NCI-H82 (cell line): ENCODE measurements around the gene C13orf42.

Experiments
- DNase-seq: peaks from one replicate; lab custom pipeline; 2025; lab: John Stamatoyannopoulos, UW

Gene C13orf42

DNA sequence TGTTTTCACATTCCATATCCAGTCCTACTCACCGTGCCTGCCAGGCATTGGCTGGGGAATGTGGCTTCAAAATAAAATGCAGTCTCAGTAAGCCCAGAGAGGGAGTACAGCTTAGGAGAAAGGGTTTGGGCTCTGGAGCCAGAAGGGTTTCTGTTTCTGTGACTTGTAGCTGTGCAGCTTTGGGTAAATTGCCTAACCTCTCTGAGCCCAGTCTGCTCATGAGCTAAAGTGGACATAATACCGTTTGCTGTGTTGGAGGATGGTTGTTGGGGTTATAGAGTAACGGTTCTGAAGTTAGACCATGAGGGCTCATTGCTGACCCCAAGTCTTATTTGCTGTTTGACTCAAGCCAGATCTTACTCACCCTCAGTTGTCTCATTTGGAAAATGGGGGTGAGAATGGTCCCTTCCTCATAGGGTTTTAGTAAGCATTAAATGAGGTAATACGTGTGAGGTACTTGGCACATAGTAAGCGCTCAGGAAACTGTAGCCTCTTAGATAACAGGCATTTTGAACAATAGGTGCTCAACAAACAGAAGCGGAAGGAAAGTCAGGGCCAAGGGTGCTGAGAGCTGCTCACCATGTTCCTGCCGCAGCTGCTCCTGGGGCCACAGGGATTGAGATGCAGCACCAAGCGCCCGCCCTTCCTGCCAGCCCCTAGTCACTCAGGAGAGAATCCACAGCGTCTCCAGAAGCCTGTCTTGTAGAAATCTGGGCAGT lies 45.5 kb downstream of the C13orf42 start:
- DNase-seq, result no peak

DNA sequence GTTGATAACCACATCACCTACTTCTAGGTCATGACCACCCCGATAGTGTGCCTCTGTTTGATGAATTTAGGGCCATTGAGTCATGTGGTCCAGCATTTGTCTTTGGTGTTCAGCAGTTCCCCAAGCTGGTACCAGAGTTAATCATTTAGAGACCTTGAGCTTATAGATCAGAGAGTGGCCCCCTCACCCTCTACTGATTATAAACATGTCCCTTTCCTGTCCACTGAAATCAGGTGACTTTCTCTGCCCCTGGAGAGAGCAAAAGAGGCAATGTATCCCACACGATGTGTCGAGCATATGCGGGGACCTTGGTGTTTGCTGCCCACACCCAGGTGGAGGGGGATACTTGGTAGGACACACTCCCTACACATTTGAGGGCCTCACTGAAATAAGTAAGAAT lies 46.3 kb downstream of the C13orf42 start:
- DNase-seq, result no peak

DNA sequence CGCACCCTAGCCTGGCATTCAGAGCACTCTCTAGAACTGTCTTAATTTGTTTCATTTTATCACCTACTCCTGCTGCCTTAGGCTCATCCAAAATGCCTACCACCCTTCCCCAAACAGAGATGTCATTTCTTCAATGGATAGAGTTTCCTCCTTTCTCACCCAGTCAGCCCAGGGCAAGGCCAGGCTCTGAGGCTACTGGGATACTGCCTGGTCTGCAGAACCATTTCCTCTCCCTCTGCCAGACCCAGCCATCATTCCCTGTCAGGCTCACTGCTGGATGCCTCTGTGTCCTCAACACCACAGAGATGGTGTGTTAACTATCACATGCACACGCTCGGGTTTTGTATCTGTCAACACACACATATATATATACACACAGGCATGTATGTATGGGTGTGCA lies 47.2 kb downstream of the C13orf42 start:
- DNase-seq, result no peak

DNA sequence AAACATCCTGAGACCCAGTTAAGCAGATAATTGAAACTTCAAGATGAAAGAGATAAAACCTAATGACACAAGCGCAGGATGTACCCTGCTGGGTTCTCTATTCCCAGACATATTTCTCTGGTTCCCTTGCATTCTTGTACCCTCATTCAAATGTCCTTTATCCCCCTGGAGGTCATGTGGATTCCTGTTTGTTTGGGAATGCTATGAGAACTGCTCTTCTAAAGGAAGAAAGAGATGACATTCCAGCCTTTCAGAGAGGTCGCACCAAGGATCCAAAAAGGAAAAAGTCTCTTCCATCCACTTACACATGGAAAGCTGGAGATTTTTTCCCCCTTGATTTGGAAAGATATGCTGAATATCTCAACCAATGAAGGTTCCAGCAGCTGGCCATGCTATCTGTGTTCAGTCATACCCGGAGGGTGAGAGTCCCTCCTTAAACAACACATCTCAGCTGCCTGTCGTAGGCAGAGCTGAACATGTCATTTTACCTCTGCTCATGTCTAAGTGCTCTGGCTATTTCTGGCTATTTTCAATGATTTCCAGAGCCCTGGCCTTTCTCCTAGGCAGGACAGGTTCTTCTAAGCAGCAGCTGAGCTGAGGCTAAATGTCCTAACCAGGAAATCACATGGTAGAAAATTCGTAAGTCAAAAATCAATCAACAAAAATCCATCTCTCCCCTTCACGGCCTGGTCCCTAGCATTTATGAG lies 52.5 kb downstream of the C13orf42 start:
- no peak for DNase-seq

DNA sequence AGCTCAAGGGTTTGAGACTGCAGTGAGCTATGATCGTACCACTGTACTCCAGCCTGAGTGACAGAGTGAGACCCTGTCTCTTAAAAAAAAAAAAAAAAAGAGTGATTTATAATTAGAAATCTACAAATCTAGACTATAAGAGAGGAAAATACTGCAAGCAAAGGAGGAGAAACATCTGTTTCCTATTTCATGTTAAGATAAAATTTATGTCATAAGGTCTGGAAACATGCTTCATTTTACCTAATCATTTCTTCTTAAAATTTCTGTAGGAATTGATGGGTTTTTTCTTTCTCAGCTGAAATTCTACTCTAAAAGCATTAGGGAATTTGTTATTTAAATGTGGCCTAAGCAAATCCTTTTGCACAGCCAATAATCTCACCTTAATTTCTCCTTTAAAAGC lies 53.2 kb downstream of the C13orf42 start:
- DNase-seq, result no peak

DNA sequence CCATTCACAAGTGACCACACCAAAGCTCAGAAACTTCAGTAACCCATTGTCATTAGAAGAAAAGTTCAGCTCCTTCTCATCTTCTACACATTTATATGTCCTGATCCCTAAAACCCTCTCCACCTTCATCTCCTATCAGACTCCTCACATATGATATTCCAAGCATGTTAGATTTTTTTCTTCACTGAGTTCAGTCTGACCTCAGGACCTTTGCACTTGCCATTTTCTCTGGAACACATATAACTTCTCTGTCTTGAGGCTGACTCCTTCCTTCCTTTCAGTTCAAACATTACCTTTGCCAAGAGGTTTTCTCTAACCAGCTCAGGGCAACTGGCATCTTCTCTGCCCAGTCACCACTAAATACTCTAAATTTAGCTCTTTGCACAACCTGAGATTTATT lies 54.1 kb downstream of the C13orf42 start:
- DNase-seq, result no peak

DNA sequence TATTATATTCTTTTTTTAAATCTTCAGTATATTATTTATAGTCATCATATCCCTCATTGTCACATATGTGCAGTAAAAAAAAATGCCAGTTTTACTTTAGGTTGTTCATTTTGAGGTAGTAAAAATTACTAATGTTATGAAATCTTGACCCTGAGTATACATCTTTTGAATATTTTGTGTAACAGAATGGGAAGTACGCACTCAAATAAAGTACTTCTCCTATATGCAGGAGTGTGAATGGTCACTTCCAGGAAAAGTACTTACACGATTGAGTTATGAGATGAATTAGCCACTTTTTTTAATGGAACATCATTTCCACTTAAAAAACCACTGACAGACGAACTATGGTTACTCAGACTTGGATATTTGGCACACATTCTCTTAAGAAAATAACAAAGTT lies 58.5 kb downstream of the C13orf42 start:
- DNase-seq, result no peak

DNA sequence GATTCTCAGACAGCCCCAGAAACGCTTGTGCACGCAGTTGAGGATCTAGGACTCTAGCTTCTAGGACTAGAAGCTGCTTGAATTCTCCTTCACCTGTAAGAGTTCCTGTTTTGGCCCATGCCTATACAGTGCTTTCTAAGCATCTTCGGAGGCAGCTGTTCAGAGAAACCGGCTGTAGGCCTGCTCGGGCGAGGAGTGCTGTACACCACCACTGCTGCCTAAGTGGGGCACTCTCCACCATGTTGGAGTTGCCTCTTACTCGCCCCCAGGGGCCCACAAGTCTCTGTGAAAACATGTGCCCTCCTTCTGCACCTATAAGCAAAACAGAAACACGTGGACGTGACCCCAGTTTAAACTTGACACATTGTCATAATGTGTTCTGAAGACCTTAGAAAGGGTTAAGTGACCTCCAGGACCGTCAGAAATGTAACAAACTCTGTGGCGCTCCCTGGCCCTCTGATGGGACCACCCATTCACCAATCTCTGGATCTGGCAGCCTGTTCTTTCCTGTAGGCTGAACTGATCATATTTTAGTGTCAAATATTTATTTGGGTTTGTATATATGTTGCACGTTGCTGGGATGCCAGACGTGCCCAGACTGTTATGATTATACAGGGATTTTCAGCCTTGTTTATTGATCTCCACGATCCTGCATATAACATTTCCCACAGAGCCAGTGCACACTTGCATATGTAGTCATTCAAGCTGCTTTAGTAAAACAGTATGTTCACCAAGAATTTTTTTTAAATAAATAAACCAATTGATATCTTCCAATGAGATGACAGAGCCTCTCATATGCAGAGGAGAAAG lies 60.8 kb downstream of the C13orf42 start:
- DNase-seq, result no peak

DNA sequence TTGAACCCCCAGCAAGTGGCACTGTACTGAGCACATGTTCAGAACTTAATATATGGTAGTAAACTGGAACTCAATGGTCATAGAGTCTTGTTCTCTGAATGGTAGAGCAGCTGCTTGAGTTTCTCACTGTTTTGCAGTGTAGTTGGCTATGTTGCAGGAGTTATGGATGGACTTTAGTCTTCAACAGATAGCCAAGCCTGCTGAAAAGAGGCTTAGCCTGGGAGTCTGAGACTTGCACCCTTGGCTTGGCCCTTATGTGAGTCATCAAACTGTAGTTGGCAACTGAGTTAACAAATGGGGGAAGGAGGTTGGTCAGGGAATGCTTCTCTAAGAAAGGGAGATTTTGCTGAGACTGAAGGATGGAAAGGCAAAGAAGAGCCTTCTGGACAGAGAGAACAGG lies 62.5 kb downstream of the C13orf42 start:
- no peak for DNase-seq

DNA sequence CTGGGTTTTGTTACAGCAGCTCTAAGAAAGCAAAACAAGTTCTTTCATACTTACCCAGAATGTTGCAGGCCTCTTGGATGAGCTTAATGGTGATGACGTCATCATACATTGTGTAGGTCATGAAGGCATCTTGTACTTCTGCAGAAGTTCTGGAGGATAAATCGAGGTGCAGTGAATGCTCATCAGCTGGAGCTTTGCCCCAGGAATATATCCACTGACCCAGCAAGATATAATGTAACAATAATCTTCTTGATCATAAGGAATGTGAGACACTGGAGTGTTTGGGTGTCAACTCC lies 63.0 kb downstream of the C13orf42 start:
- DNase-seq, result no peak

DNA sequence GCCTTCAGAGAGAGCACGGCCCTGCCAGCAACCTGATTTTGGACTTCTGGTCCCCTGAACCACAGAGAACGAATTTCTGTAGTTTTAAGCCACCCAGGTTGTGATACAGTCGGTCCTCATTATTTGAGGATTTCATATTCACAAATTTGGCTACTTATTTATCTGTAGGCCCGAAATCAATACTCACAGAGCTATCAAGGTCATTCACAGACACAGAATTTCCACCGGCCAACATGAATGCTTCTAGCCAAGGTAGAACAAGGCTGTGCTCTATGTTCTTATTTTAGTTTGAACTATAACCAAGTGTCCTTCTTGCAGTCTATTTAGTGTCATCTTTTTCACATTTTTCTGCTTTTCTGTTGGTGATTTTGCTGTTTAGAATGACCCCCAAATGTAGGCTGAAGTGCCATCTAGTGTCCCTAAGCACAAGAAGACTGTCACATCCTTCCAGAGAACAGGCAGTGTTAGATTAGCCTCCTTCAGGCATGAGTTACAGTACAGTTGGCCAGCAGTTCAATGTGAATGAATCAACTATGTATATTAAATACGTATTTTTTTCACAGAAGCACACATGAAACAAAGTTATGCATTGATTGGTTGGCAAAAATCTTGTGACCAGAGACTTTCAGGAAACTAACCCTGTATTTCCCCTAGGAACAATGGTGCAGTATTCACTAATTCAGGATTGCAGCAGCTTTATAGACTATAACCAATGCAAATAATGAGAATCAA lies 63.5 kb downstream of the C13orf42 start:
- no peak for DNase-seq

DNA sequence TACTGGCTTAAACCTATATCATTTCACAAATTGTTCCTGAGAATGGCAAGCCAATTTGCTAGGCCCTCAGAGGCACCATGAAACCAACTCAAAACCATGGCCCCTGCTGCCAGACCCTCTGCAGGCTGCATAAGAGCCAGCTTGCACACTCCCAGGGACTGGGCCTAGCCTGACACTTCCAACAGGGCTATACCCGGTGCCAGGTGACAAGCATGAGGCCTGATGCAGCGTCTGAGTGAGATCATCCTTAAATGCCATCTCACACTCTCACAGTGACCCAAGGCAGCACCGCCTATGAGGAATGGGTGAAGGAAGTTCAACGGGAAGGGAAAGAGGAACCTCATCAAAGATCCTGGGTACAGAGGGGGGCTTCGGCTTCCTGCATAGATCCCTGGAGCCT lies 65.6 kb downstream of the C13orf42 start:
- DNase-seq, result no peak

DNA sequence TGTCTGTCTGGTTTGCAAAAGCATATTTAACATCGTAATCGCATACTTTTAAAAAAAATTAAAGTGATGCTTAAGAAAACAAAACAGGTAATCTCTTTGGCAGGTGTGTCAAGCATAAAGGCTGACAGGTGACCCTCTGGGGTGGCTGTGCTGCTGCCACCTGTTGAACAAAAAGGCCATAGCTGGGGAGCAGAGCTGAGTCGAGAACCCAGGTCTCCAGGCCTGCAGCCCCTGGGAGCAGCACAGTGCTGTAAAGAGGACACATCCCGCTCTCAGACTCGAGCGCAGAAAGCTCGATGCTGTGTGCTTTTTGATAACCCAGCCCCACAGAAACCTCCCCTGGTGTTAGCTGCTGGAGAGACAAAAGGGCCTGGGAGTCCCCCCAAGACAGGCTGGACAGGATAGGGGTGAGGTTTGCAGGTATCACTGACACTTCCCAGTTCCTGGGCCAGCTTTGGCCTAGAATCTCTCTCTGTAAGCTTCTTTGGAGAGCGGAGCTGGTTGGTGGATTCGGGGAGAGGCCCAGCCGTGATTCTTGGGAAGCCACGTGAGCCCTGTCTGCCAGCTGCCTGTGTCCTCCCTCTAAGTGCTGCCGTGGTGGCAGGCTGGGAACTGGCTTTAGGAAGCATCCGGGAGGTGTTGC lies 66.9 kb downstream of the C13orf42 start:
- no peak for DNase-seq

DNA sequence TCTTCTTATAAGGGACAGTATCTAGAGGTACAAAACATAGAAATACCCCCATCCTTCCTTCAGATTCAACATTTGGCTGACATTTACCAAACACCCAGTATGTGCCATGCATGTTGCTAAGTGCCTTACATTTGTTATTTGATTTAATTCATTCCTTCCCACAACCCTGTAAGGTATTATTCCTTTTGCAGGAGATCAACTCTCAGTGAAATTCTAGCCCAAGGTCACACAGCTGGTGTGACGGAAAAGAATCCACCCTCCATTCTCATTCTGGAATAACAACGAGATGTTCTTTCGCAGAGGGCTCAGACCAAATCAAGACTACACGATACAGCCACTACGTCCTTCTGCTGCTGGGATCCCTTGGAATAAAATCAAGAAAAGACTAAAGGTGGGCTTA lies 67.8 kb downstream of the C13orf42 start:
- peak; percentile 21 for DNase-seq

DNA sequence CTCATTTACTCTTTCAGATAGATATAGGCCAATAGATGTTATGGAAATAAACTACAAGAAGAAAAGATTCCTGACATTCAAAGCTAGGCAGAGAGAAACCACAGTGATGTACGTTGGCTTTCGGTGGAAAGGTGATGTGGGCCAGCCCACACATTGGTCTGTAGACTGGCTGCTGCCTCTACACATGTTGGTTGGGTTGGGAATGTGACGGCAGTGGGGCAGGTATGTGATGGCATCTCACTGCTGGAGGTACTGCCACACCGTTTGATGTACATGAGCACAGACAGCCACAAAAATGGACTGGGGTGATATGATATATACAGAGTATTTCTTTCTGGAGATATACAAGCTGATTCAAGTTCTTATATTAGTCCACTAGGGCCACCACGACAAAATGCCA lies 69.4 kb downstream of the C13orf42 start:
- DNase-seq, result no peak

DNA sequence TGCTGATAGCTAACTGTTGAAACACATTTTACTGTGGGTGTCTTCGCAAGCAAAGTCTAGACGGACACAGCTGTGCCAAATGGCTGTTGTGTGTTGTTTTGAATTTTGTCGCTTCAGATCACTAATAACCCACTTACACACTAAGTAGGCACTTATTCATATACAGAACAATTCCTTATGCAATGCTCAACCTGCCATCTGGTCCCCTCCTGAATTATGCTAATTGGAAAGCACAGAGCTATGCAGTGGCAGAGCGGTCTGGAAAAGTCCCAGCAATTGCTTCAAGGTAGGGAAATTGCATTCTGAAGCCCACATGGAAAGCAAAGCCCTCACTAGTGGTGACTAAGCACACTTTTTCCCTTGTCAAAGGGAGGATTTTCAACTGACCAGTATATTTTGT lies 69.9 kb downstream of the C13orf42 start:
- peak; percentile 82 for DNase-seq

DNA sequence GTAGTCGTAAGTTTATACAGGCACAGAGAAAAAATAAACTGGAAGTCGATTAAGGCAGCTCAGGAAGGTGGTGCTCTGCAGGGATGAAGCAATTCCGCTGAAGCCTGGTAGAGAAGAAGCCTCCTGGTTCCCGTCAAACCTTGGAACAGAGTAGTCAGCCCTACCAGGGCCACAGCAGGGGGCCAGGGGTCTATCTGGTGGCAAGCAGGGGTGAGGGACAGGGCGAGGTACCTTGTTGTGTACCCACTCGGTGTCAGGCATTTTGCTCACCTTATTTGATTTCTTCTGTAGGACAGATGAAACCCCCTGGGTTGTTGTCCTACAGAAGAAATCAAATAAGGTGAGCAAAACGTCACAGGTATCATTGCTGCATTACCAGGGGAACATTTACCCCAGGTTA lies 70.6 kb downstream of the C13orf42 start:
- DNase-seq, result no peak

DNA sequence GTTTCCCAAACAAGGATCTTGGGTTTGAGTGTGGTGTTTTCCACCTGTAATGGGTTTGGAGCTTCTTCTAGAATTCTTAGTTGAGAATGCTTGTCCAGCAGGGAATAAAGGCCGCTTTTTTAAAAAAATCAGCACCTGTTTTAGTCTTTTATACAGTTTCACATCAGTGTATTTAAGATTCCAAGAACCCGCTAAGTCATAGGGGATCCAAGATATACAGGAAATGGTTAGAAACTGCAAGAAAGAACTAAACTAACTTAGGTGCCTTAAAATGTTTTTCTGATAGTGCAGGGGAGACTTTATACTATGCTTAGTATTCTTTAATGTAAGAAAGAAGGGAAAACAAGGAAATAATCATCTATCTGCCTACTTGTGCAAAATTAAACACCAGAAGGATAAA lies 74.7 kb downstream of the C13orf42 start:
- no peak for DNase-seq

DNA sequence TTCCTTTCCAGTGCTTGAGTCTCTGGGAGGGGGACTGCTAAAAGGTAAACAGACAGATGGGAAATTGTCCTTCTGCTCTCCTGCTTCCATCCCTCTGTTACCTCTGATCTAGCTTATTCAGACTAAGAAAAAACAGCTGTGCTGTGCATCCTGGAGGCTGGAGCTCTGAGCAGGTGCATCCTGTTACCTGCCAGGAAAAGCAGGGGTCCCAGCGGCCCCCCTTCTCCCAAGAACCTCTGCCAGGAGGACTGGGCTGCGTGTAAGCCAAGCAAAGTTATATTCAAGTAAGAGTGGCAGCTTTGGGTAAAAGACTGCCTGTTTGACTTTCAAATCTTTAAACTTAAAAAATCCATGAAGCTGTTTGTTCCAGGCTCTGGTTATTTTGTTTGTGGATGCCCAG lies 75.1 kb downstream of the C13orf42 start:
- DNase-seq, result peak; percentile 21

DNA sequence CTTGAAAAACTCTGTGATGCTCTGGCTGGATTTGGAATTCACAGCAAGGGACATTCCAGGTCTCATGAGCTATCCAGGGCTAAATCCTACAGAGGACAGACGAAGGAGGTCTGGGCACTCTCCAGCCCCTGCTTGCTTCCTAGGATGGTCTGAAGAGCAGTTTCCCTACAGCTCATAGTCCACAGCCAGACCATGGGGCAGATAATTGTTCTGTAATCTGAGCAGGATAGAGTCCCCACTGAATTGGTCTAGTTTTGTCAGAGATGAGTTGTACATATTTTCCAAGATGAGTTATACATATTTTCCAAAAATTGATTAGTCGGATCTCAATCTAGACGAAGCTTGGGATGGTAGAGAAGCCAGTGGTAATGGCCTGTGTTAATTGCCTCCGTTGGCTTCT lies 75.6 kb downstream of the C13orf42 start:
- no peak for DNase-seq

DNA sequence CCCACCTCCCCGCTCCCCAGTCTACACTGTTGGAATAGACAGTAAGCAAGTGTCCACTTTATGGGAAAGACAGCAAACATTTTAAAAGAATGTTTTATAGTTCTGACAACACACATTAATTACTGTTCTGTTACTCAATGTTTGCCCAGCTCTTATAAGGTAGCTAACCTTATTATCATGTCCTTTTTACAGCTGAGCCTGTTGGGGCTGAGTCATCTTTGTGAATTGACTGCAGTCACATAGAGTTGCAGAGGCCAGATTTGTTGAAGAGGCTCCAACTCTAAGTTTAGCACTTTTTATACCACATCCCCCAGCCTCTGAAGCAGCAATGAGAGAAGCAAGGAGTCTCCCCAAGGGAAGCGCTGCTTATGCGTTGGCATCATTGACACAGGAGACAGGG lies 76.2 kb downstream of the C13orf42 start:
- no peak for DNase-seq
